Panc1 (cell line): ENCODE results near the gene ADPRS. TPM values are rescaled to one million over a fixed set of nuclear protein-coding genes. Genes with fewer than 3 reads are reported as not detected.

ENCODE experiments used
- ATAC-seq: fragments of 200-7000 bp; cut with Tn5 transposase; 2 replicates; pipeline ENCODE4 v1.9.1; 2020; ENCODE audit warnings: mild to moderate bottlenecking, moderate library complexity
- BruUV-seq: library from RNA; stranded (reverse); fragments of 400-500 nt; replicated peaks from 2 replicates; lab custom pipeline; 2021; lab: Mats Ljungman, UMichigan
- CTCF ChIA-PET: fragments of 300-600 bp; sonication (Branson Sonifier 250); formaldehyde crosslinking; loops from one replicate; lab custom pipeline; 2022; ENCODE audit warnings: antibody characterized with exemption; lab: Charles Lee
- POLR2A ChIA-PET: fragments of 300-600 bp; sonication (Branson Sonifier 250); formaldehyde crosslinking; loops from one replicate; lab custom pipeline; 2022; ENCODE audit warnings: antibody characterized with exemption; lab: Charles Lee
- DNase-seq: peaks from one replicate; pipeline ENCODE4 v3.0.0-alpha.2; 2010; ENCODE audit warnings: low read depth, low spot score
- H3K27ac ChIP-seq: 2 replicates; pipeline ENCODE4 v1.5.1; 2011; ENCODE audit warnings: mild to moderate bottlenecking, low read length, inconsistent platforms
- H3K27me3 ChIP-seq: fragments of 200-500 bp; sonication (Bioruptor generic); 2 replicates; pipeline ENCODE4 v1.6.0; 2014; ENCODE audit warnings: low read length, inconsistent platforms; ENCODE audit not compliant: control insufficient read depth, insufficient read depth
- H3K36me3 ChIP-seq: fragments of 200-500 bp; sonication (Bioruptor generic); 2 replicates; pipeline ENCODE4 v1.5.1; 2014; ENCODE audit warnings: inconsistent platforms, mild to moderate bottlenecking, low read length, moderate library complexity; ENCODE audit not compliant: control insufficient read depth, insufficient read depth
- H3K4me1 ChIP-seq: 2 replicates; pipeline ENCODE4 v1.5.1; 2011; ENCODE audit warnings: inconsistent platforms, mild to moderate bottlenecking, low read length, moderate library complexity; ENCODE audit not compliant: control insufficient read depth, insufficient read depth
- H3K4me3 ChIP-seq, 2 experiments: 2 replicates each; pipeline ENCODE4 v1.5.1; 2011 to 2012; ENCODE audit warnings: low read depth in 2 of 2, low read length in 2 of 2, mild to moderate bottlenecking in 2 of 2, inconsistent platforms in 1 of 2, moderate library complexity in 1 of 2
- H3K9me3 ChIP-seq: fragments of 200-500 bp; sonication (Bioruptor generic); 2 replicates; pipeline ENCODE4 v1.5.1; 2014; ENCODE audit warnings: low read depth, mild to moderate bottlenecking, inconsistent platforms, low read length, moderate library complexity; ENCODE audit not compliant: control insufficient read depth, insufficient read depth
- POLR2AphosphoS5 ChIP-seq: IDR thresholded peaks from 2 replicates; pipeline ENCODE4 v1.6.1; 2012; ENCODE audit warnings: mild to moderate bottlenecking, low read depth, low read length, moderate library complexity
- SIN3A ChIP-seq: IDR thresholded peaks from 2 replicates; pipeline ENCODE4 v1.6.1; 2012; ENCODE audit warnings: low read depth, mild to moderate bottlenecking, low read length, moderate library complexity, borderline replicate concordance; ENCODE audit not compliant: insufficient read depth
- TCF7L2 ChIP-seq: IDR thresholded peaks from 2 replicates; pipeline ENCODE4 v1.6.1; 2011; ENCODE audit warnings: mild to moderate bottlenecking, low read depth, low read length, inconsistent platforms
- in situ Hi-C: cut with HindIII; loops from 2 replicates; pipeline ENCODE4 v1.10.0; 2016; ENCODE audit warnings: low sequenced_read_pairs, low pct_unique_long_range_greater_than_20kb
- intact Hi-C: fragments of 100-400 bp; cut with micrococcal nuclease; formaldehyde crosslinking; loops from one replicate; pipeline ENCODE4 v1.10.0; 2022; ENCODE audit not compliant: unreplicated experiment
- total RNA-seq: library from RNA; stranded (reverse); gene quantifications from one replicate; pipeline ENCODE4 v1.2.1, GENCODE V29; 2021; ENCODE audit not compliant: unreplicated experiment
- TF ChIP-seq, protein P1 (sequence below): fragments of 450-650 bp; IDR thresholded peaks from 2 replicates; pipeline ENCODE4 v1.5.1; 2017; ENCODE audit warnings: mild to moderate bottlenecking
- TF ChIP-seq, protein P2 (sequence below), 2 experiments: IDR thresholded peaks; 2 replicates each; pipeline ENCODE4 v1.6.1; 2011 to 2012; ENCODE audit warnings: low read depth in 2 of 2, control low read depth in 1 of 2, low read length in 1 of 2, mild to moderate bottlenecking in 1 of 2, moderate library complexity in 1 of 2; ENCODE audit not compliant: insufficient read depth in 1 of 2

The ADPRS gene
- total RNA-seq, 1 experiment from 2014 or later = 32.2 TPM

GRCh38 chr1:36081926-36082485 lies 6.7 kb upstream of the ADPRS start:
- DNase-seq (no peak), ATAC-seq (no peak)
- H3K36me3 ChIP-seq = no peaks in the 10 kb centered on the region
- no TSS peak for BruUV-seq
- TF ChIP-seq SIN3A (no peak), POLR2AphosphoS5 (no peak), TCF7L2 (no peak)
- TF ChIP-seq, protein P1, sequence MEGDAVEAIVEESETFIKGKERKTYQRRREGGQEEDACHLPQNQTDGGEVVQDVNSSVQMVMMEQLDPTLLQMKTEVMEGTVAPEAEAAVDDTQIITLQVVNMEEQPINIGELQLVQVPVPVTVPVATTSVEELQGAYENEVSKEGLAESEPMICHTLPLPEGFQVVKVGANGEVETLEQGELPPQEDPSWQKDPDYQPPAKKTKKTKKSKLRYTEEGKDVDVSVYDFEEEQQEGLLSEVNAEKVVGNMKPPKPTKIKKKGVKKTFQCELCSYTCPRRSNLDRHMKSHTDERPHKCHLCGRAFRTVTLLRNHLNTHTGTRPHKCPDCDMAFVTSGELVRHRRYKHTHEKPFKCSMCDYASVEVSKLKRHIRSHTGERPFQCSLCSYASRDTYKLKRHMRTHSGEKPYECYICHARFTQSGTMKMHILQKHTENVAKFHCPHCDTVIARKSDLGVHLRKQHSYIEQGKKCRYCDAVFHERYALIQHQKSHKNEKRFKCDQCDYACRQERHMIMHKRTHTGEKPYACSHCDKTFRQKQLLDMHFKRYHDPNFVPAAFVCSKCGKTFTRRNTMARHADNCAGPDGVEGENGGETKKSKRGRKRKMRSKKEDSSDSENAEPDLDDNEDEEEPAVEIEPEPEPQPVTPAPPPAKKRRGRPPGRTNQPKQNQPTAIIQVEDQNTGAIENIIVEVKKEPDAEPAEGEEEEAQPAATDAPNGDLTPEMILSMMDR = no peak
- TF ChIP-seq, protein P2, sequence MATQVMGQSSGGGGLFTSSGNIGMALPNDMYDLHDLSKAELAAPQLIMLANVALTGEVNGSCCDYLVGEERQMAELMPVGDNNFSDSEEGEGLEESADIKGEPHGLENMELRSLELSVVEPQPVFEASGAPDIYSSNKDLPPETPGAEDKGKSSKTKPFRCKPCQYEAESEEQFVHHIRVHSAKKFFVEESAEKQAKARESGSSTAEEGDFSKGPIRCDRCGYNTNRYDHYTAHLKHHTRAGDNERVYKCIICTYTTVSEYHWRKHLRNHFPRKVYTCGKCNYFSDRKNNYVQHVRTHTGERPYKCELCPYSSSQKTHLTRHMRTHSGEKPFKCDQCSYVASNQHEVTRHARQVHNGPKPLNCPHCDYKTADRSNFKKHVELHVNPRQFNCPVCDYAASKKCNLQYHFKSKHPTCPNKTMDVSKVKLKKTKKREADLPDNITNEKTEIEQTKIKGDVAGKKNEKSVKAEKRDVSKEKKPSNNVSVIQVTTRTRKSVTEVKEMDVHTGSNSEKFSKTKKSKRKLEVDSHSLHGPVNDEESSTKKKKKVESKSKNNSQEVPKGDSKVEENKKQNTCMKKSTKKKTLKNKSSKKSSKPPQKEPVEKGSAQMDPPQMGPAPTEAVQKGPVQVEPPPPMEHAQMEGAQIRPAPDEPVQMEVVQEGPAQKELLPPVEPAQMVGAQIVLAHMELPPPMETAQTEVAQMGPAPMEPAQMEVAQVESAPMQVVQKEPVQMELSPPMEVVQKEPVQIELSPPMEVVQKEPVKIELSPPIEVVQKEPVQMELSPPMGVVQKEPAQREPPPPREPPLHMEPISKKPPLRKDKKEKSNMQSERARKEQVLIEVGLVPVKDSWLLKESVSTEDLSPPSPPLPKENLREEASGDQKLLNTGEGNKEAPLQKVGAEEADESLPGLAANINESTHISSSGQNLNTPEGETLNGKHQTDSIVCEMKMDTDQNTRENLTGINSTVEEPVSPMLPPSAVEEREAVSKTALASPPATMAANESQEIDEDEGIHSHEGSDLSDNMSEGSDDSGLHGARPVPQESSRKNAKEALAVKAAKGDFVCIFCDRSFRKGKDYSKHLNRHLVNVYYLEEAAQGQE (IDR thresholded peaks at IDR 0.05; ENCODE audit: insufficient read depth in 1 of 2, low read depth in 2 of 2, low read length in 1 of 2) = no peak
- H3K27ac ChIP-seq = no peak overlapping the region
- in situ Hi-C loops = no loop called here
- ChIA-PET POLR2A (no interaction called here), CTCF (no interaction called here)
- intact Hi-C loops = no loop called here
- no peaks in the 10 kb centered on the region for H3K27me3 ChIP-seq
- H3K4me1 ChIP-seq = no peaks in the 10 kb centered on the region; the same call in 1 of the 2 replicates
- no peak overlapping the region for H3K4me3 ChIP-seq
- H3K9me3 ChIP-seq = no peaks in the 10 kb centered on the region

DNA sequence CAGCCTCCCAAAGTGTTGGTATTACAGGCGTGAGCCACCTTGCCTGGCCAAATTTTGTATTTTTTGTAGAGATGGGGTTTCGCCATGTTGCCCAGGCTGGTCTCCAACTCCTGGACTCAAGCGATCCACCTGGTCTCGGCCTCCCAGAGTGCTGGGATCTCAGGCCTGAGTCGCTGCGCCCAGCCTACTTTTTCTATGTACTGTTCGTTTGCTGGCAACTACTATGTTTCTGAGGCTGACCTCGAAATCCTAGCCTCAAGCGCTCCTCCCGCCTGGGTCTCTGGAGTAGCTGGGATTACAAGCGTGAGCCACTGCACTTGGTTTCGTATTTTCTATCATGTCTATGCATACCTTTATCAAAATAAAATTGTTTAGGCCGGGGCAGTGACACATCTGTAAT lies 5.5 kb upstream of the ADPRS start:
- POLR2A ChIA-PET = no interaction called here
- H3K9me3 ChIP-seq = no peaks in the 10 kb centered on the region
- in situ Hi-C loops = no loop called here
- H3K4me3 ChIP-seq = no peak overlapping the region
- ATAC-seq = no peak
- no peaks in the 10 kb centered on the region; the same call in 1 of the 2 replicates for H3K4me1 ChIP-seq
- CTCF ChIA-PET = no interaction called here
- H3K36me3 ChIP-seq = no peaks in the 10 kb centered on the region
- H3K27ac ChIP-seq = no peak overlapping the region
- no peak for DNase-seq
- no TSS peak for BruUV-seq
- intact Hi-C loops = no loop called here
- TF ChIP-seq POLR2AphosphoS5 = no peak
- no peak for TF ChIP-seq SIN3A
- TF ChIP-seq, protein P1 = no peak
- no peak for TF ChIP-seq TCF7L2
- TF ChIP-seq, protein P2 (IDR thresholded peaks at IDR 0.05; ENCODE audit: insufficient read depth in 1 of 2, low read depth in 2 of 2, low read length in 1 of 2) = no peak
- H3K27me3 ChIP-seq = no peaks in the 10 kb centered on the region
